Keratinocyte (primary cell): ENCODE data around the gene GJE1. TPM values are rescaled to one million over a fixed set of nuclear protein-coding genes. Genes with fewer than 3 reads are reported as not detected.

ENCODE experiments used
- DNase-seq: peaks from one replicate; pipeline ENCODE4 v3.0.0-alpha.2; 2011; ENCODE audit warnings: low read depth, missing footprints, low spot score
- FAIRE-seq: peaks from 2 replicates; lab custom pipeline; 2011; peaks lifted over from hg19 to GRCh38; lab: Jason Lieb, UNC
- H2AFZ ChIP-seq: 2 replicates; pipeline ENCODE4 v1.6.0; 2012; ENCODE audit warnings: low read length, control low read depth, inconsistent platforms; ENCODE audit not compliant: control insufficient read depth
- H3K27ac ChIP-seq: 2 replicates; pipeline ENCODE4 v1.5.1; 2011; ENCODE audit warnings: low read length; ENCODE audit not compliant: control insufficient read depth, insufficient read depth
- H3K27me3 ChIP-seq: 3 replicates; pipeline ENCODE4 v1.6.0; 2011; ENCODE audit warnings: low read length; ENCODE audit not compliant: control insufficient read depth, insufficient read depth; ENCODE audit errors: extremely low read depth
- H3K36me3 ChIP-seq, 2 experiments: 2 replicates in 1 of 2; 3 replicates in 1 of 2; pipeline ENCODE4 v1.5.1; 2011; ENCODE audit warnings: low read length in 2 of 2, mild to moderate bottlenecking in 1 of 2; ENCODE audit not compliant: control insufficient read depth in 2 of 2, insufficient read depth in 2 of 2; ENCODE audit errors: extremely low read depth in 1 of 2
- H3K4me1 ChIP-seq: 3 replicates; pipeline ENCODE4 v1.5.1; 2011; ENCODE audit warnings: low read length; ENCODE audit not compliant: control insufficient read depth, insufficient read depth; ENCODE audit errors: extremely low read depth
- H3K4me2 ChIP-seq: 3 replicates; pipeline ENCODE4 v1.6.0; 2011; ENCODE audit warnings: low read depth, low read length; ENCODE audit not compliant: control insufficient read depth, insufficient read depth; ENCODE audit errors: extremely low read depth
- H3K4me3 ChIP-seq, 3 experiments: fragments of 200-600 bp in 1 of 3; sonication (generic) in 1 of 3; 2 replicates in 2 of 3; 3 replicates in 1 of 3; pipeline ENCODE4 v1.5.1; 2011 to 2016; ENCODE audit warnings: low read length in 3 of 3, mild to moderate bottlenecking in 3 of 3, control low read depth in 2 of 3, inconsistent platforms in 1 of 3, low read depth in 1 of 3, mixed read lengths in 1 of 3, mixed run types in 1 of 3, moderate library complexity in 1 of 3; ENCODE audit not compliant: control insufficient read depth in 2 of 3, insufficient read depth in 2 of 3; ENCODE audit errors: extremely low read depth in 1 of 3
- H3K79me2 ChIP-seq: 2 replicates; pipeline ENCODE4 v1.6.0; 2012; ENCODE audit warnings: low read length; ENCODE audit not compliant: control insufficient read depth, insufficient read depth
- H3K9ac ChIP-seq: 3 replicates; pipeline ENCODE4 v1.6.0; 2011; ENCODE audit warnings: low read length; ENCODE audit not compliant: control insufficient read depth, insufficient read depth; ENCODE audit errors: extremely low read depth
- H3K9me1 ChIP-seq: 3 replicates; pipeline ENCODE4 v1.6.0; 2011; ENCODE audit warnings: low read length; ENCODE audit not compliant: control insufficient read depth, insufficient read depth; ENCODE audit errors: extremely low read depth
- H3K9me3 ChIP-seq: 2 replicates; pipeline ENCODE4 v1.5.1; 2012; ENCODE audit warnings: low read depth, low read length; ENCODE audit not compliant: control insufficient read depth
- H4K20me1 ChIP-seq: 3 replicates; pipeline ENCODE4 v1.6.0; 2011; ENCODE audit warnings: low read length; ENCODE audit not compliant: control insufficient read depth, insufficient read depth; ENCODE audit errors: extremely low read depth
- EZH2 ChIP-seq: IDR thresholded peaks from one replicate; pipeline ENCODE4 v1.6.1; 2012; ENCODE audit warnings: inconsistent platforms, mild to moderate bottlenecking, low read length, moderate library complexity
- dilution Hi-C: fragments of 300-500 bp; cut with MboI; formaldehyde crosslinking; loops from one replicate; pipeline ENCODE4 v1.7.0; 2020; ENCODE audit warnings: low sequenced_read_pairs; ENCODE audit not compliant: extremely low pct_ligation_motif_present
- polyA plus RNA-seq, 5 experiments: library from polyadenylated mRNA; depleted of rRNA in 3 of 5; stranded (reverse) in 3 of 5; stranded (forward) in 1 of 5; unstranded in 1 of 5; fragments of >200 nt; gene quantifications; 1 replicate in 1 of 5; 2 replicates in 3 of 5; 3 replicates in 1 of 5; pipeline versions ENCODE4 v1.2.1 to v1.2.3, GENCODE V29; 2011 to 2012; ENCODE audit warnings: missing spikeins in 2 of 5, low read depth in 1 of 5, low replicate concordance in 1 of 5
- TF ChIP-seq, protein P1 (sequence below), 3 experiments: IDR thresholded peaks in 1 of 3; conservative IDR thresholded peaks in 1 of 3; optimal IDR thresholded peaks in 1 of 3; 2 replicates in 2 of 3; 3 replicates in 1 of 3; pipeline versions ENCODE3 to v1.5.1; 2011; ENCODE audit warnings: low read length in 3 of 3, mild to moderate bottlenecking in 3 of 3, moderate library complexity in 2 of 3, control low read depth in 1 of 3, inconsistent platforms in 1 of 3; ENCODE audit not compliant: insufficient read depth in 2 of 3; ENCODE audit errors: extremely low read depth in 1 of 3

Gene GJE1
- polyA plus RNA-seq, 1 donor (not counting 4 experiments of a cell fraction or from before 2014, with no cell fraction given) = not detected

DNA sequence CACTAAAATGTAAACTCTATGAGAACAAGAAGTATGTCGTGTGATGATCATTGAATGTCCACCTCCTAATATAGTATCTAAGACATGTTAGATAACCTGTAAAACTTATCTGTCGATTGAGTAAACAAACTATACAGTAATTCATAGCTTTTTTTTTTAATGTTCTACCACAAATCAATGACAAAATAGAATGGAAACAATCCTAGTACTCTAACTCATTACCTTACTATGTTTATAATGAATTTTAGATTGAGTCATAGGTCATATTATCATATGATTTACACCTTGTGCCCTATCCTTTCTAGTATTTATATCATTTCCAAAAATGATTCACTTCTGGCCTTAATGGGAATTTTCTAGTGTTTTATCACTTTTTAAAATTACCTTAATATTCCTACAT lies 20.5 kb downstream of the GJE1 start:
- H3K79me2 ChIP-seq = peaks cover 90% of the 10 kb centered on the region
- TF ChIP-seq, protein P1, sequence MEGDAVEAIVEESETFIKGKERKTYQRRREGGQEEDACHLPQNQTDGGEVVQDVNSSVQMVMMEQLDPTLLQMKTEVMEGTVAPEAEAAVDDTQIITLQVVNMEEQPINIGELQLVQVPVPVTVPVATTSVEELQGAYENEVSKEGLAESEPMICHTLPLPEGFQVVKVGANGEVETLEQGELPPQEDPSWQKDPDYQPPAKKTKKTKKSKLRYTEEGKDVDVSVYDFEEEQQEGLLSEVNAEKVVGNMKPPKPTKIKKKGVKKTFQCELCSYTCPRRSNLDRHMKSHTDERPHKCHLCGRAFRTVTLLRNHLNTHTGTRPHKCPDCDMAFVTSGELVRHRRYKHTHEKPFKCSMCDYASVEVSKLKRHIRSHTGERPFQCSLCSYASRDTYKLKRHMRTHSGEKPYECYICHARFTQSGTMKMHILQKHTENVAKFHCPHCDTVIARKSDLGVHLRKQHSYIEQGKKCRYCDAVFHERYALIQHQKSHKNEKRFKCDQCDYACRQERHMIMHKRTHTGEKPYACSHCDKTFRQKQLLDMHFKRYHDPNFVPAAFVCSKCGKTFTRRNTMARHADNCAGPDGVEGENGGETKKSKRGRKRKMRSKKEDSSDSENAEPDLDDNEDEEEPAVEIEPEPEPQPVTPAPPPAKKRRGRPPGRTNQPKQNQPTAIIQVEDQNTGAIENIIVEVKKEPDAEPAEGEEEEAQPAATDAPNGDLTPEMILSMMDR (optimal IDR thresholded peaks at IDR 0.05 in 1 of 3, IDR thresholded peaks at IDR 0.05 in 1 of 3, conservative IDR thresholded peaks at IDR 0.05 in 1 of 3; ENCODE audit: extremely low read depth in 1 of 3, insufficient read depth in 2 of 3, low read length in 3 of 3) = no peak
- no peak for TF ChIP-seq EZH2
- dilution Hi-C loops = no loop called here
- H2AFZ ChIP-seq = no peak overlapping the region
- peaks cover 0 to 4% of the 10 kb centered on the region in 2 experiments for H3K36me3 ChIP-seq
- no peak overlapping the region for H3K27ac ChIP-seq
- peaks cover 15% of the 10 kb centered on the region for H3K4me1 ChIP-seq
- no peak overlapping the region for H3K4me3 ChIP-seq
- H3K9me1 ChIP-seq = no peaks in the 10 kb centered on the region
- H4K20me1 ChIP-seq = no peaks in the 10 kb centered on the region
- no peak overlapping the region for H3K9ac ChIP-seq
- H3K9me3 ChIP-seq = no peaks in the 10 kb centered on the region
- no peak for FAIRE-seq
- H3K4me2 ChIP-seq = no peak overlapping the region
- DNase-seq = no peak
- no peaks in the 10 kb centered on the region for H3K27me3 ChIP-seq

DNA sequence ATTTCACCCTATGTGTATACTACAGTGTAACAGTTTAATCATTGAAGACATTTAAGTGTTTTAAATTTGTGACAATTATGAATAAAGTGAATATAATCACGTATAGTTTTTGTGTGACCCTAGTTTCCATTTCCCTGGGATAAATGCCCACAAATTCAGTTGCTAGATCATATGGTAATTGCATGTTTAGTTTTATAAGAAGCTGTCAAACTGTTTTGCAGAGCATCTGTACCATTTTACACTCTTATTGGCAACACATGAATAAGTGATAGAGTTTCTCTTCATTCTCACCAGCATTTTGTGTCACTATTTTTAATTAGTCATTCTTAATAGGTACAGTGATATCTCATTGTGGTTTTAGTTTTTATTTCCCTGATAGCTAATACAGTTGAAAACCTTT lies 21.6 kb downstream of the GJE1 start:
- Histone ChIP-seq H3K9me1 (no peaks in the 10 kb centered on the region), H3K4me2 (no peak overlapping the region), H3K4me3 (no peak overlapping the region), H3K4me1 (peaks cover 6% of the 10 kb centered on the region), H4K20me1 (no peaks in the 10 kb centered on the region), H3K36me3 (peaks cover 0 to 4% of the 10 kb centered on the region in 2 experiments), H3K27me3 (no peaks in the 10 kb centered on the region), H3K9me3 (no peaks in the 10 kb centered on the region), H2AFZ (no peak overlapping the region), H3K79me2 (peaks cover 88% of the 10 kb centered on the region), H3K9ac (no peak overlapping the region), H3K27ac (no peak overlapping the region)
- DNase-seq = no peak
- no peak for TF ChIP-seq EZH2
- TF ChIP-seq, protein P1 (optimal IDR thresholded peaks at IDR 0.05 in 1 of 3, IDR thresholded peaks at IDR 0.05 in 1 of 3, conservative IDR thresholded peaks at IDR 0.05 in 1 of 3; ENCODE audit: extremely low read depth in 1 of 3, insufficient read depth in 2 of 3, low read length in 3 of 3) = no peak
- no peak for FAIRE-seq
- dilution Hi-C loops = no loop called here
